GM23338 (cell line): Measurements from ENCODE around the gene CHGA.

Experiments
- CREB1 ChIP-seq: fragments of 250-450 bp; sonication (Bioruptor Pico); IDR thresholded peaks from 2 replicates; pipeline ENCODE4 v1.5.0; 2020; ENCODE audit warnings: low read depth, mild to moderate bottlenecking, moderate library complexity
- CTCF ChIP-seq, 2 experiments: fragments of 200-600 bp in 1 of 2; sonication (generic) in 1 of 2; conservative IDR thresholded peaks; 2 replicates each; pipeline versions ENCODE4 v1.5.1 to v1.6.1; 2016 to 2017; ENCODE audit warnings: antibody characterized with exemption in 2 of 2, low read depth in 2 of 2, mild to moderate bottlenecking in 2 of 2, moderate library complexity in 1 of 2
- ETS1 ChIP-seq: IDR thresholded peaks from 2 replicates; pipeline ENCODE4 v1.6.1; 2016; ENCODE audit warnings: antibody characterized with exemption
- EZH2 ChIP-seq: fragments of 200-600 bp; sonication (generic); IDR thresholded peaks from one replicate; pipeline ENCODE4 v1.8.0; 2017; ENCODE audit warnings: antibody characterized with exemption, mild to moderate bottlenecking, low read depth; ENCODE audit not compliant: unreplicated experiment
- EZH2phosphoT487 ChIP-seq: fragments of 200-600 bp; sonication (generic); IDR thresholded peaks from one replicate; pipeline ENCODE4 v1.8.1; 2018; ENCODE audit warnings: antibody characterized with exemption; ENCODE audit not compliant: unreplicated experiment
- JUNB ChIP-seq: IDR thresholded peaks from one replicate; pipeline ENCODE4 v1.6.1; 2016; ENCODE audit warnings: antibody characterized with exemption; ENCODE audit not compliant: unreplicated experiment
- POLR2AphosphoS5 ChIP-seq: IDR thresholded peaks from 2 replicates; pipeline ENCODE4 v1.6.1; 2016; ENCODE audit warnings: antibody characterized with exemption, low read depth
- REST ChIP-seq: IDR thresholded peaks from one replicate; pipeline ENCODE4 v1.6.1; 2018; ENCODE audit warnings: antibody characterized with exemption; ENCODE audit not compliant: unreplicated experiment
- STAT1 ChIP-seq: IDR thresholded peaks from one replicate; pipeline ENCODE4 v1.6.1; 2016; ENCODE audit warnings: antibody characterized with exemption; ENCODE audit not compliant: unreplicated experiment
- ZNF331 ChIP-seq: fragments of 250-450 bp; sonication (Bioruptor Pico); IDR thresholded peaks from 2 replicates; pipeline ENCODE4 v1.5.0; 2020; ENCODE audit warnings: low read depth, mild to moderate bottlenecking, moderate library complexity

GRCh38 chr14:92942136-92942535, 19.2 kb downstream of the CHGA start:
- TF ChIP-seq EZH2, result no peak
- no peak for TF ChIP-seq POLR2AphosphoS5
- TF ChIP-seq CTCF (conservative IDR thresholded peaks at IDR 0.05; ENCODE audit: low read depth in 2 of 2), result no peak
- TF ChIP-seq REST, result no peak
- TF ChIP-seq CREB1 (CRISPR knock-in tag), result no peak
- TF ChIP-seq STAT1, result no peak
- no peak for TF ChIP-seq EZH2phosphoT487
- TF ChIP-seq JUNB, result no peak
- TF ChIP-seq ZNF331, result no peak
- no peak for TF ChIP-seq ETS1
